Stimulated activated effector memory CD8-positive, alpha-beta T cell treated with anti-CD3 and anti-CD28 coated beads, Interleukin-12 subunit alpha, Interleukin-12 subunit beta, amount 100 ng/mL, for 72 hours (primary cell): ENCODE results near the gene TNRC18.
"Not testable (repeated sequence)": the region's sequence is repeated elsewhere in the genome, so short reads cannot be mapped to it uniquely, and the experiment has no call there.

ENCODE experiments used
- ATAC-seq: fragments of 150-1000 bp; cut with Tn5 transposase; 2 replicates; pipeline ENCODE4 v1.10.0; 2021
- DNase-seq, 2 donors: peaks; one replicate each; pipeline ENCODE4 v3.0.0; 2021 to 2022; ENCODE audit warnings: low spot score in 2 of 2
- H3K27ac Mint-ChIP-seq: one replicate; pipeline ENCODE4 v1.8.0; 2022; ENCODE audit warnings: mild to moderate bottlenecking, mixed read lengths
- H3K36me3 Mint-ChIP-seq: one replicate; pipeline ENCODE4 v1.8.0; 2022; ENCODE audit warnings: mild to moderate bottlenecking, mixed read lengths
- H3K4me1 Mint-ChIP-seq: one replicate; pipeline ENCODE4 v1.8.0; 2022; ENCODE audit warnings: mixed read lengths
- H3K4me3 Mint-ChIP-seq: one replicate; pipeline ENCODE4 v1.8.0; 2022; ENCODE audit warnings: mild to moderate bottlenecking, mixed read lengths
- H3K9me3 Mint-ChIP-seq: one replicate; pipeline ENCODE4 v1.8.0; 2022; ENCODE audit warnings: mixed read lengths

The TNRC18 gene

GRCh38 chr7:5423306-5423975 is at the start of gene TNRC18:
Gene TNRC18, minus strand, starts transcription at chr7:5423834. Its CDS starts 2,588 bp downstream, at chr7:5421246.
- DNase-seq = peak; percentile 14 to 59
- Mint-ChIP-seq H3K27ac (no peak within 1 kb of the TSS), H3K4me1 (peaks cover 50% of the 10 kb centered on the region), H3K4me3 (peak within 1 kb of the TSS; percentile 73), H3K9me3 (no peaks in the 10 kb centered on the region), H3K36me3 (peaks cover 12% of the 10 kb centered on the region)
- ATAC-seq = no peak

- DNase-seq (no peak), ATAC-seq (no peak)
- no peaks in the 10 kb centered on the region for H3K36me3 Mint-ChIP-seq
- H3K27ac Mint-ChIP-seq = no peak overlapping the region
- H3K4me1 Mint-ChIP-seq = peaks cover 5% of the 10 kb centered on the region
- H3K4me3 Mint-ChIP-seq = no peak overlapping the region
- no peaks in the 10 kb centered on the region for H3K9me3 Mint-ChIP-seq
These were observed 49.0 kb upstream of the TNRC18 start for GRCh38 chr7:5472432-5473315.

GRCh38 chr7:5471623-5472022 is 48.0 kb upstream of the TNRC18 start:
- not testable (repeated sequence) for DNase-seq, H3K9me3 Mint-ChIP-seq, H3K4me1 Mint-ChIP-seq, H3K27ac Mint-ChIP-seq, H3K4me3 Mint-ChIP-seq, H3K36me3 Mint-ChIP-seq, ATAC-seq

GRCh38 chr7:5470816-5471215 is 47.2 kb upstream of the TNRC18 start:
- no peak overlapping the region for H3K4me3 Mint-ChIP-seq
- ATAC-seq = no peak
- H3K4me1 Mint-ChIP-seq = no peaks in the 10 kb centered on the region
- H3K36me3 Mint-ChIP-seq = no peaks in the 10 kb centered on the region
- H3K27ac Mint-ChIP-seq = no peak overlapping the region
- no peaks in the 10 kb centered on the region for H3K9me3 Mint-ChIP-seq
- DNase-seq = no peak

- no peaks in the 10 kb centered on the region for H3K36me3 Mint-ChIP-seq
- DNase-seq = no peak
- H3K27ac Mint-ChIP-seq = no peak overlapping the region
- no peaks in the 10 kb centered on the region for H3K4me1 Mint-ChIP-seq
- no peaks in the 10 kb centered on the region for H3K9me3 Mint-ChIP-seq
- no peak overlapping the region for H3K4me3 Mint-ChIP-seq
- no peak for ATAC-seq
These were observed 46.5 kb upstream of the TNRC18 start for GRCh38 chr7:5470167-5470532.

GRCh38 chr7:5469375-5470166 is 45.9 kb upstream of the TNRC18 start:
- no peak for DNase-seq
- H3K4me1 Mint-ChIP-seq = no peaks in the 10 kb centered on the region
- no peaks in the 10 kb centered on the region for H3K36me3 Mint-ChIP-seq
- ATAC-seq = no peak
- H3K4me3 Mint-ChIP-seq = no peak overlapping the region
- H3K27ac Mint-ChIP-seq = peak overlapping the region; percentile 4
- no peaks in the 10 kb centered on the region for H3K9me3 Mint-ChIP-seq

- DNase-seq (no peak), ATAC-seq (no peak)
- Mint-ChIP-seq H3K4me3 (no peak overlapping the region), H3K4me1 (no peaks in the 10 kb centered on the region), H3K36me3 (no peaks in the 10 kb centered on the region), H3K27ac (no peak overlapping the region), H3K9me3 (no peaks in the 10 kb centered on the region)
These were observed 44.0 kb upstream of the TNRC18 start for GRCh38 chr7:5467645-5468044.

GRCh38 chr7:5466551-5466950 is 42.9 kb upstream of the TNRC18 start:
- ATAC-seq (no peak), DNase-seq (no peak)
- no peak overlapping the region for H3K27ac Mint-ChIP-seq
- no peaks in the 10 kb centered on the region for H3K4me1 Mint-ChIP-seq
- H3K36me3 Mint-ChIP-seq = no peaks in the 10 kb centered on the region
- no peaks in the 10 kb centered on the region for H3K9me3 Mint-ChIP-seq
- no peak overlapping the region for H3K4me3 Mint-ChIP-seq

- Mint-ChIP-seq H3K27ac (no peak overlapping the region), H3K9me3 (no peaks in the 10 kb centered on the region), H3K4me1 (no peaks in the 10 kb centered on the region), H3K36me3 (no peaks in the 10 kb centered on the region), H3K4me3 (no peak overlapping the region)
- DNase-seq (no peak), ATAC-seq (no peak)
These were observed 39.4 kb upstream of the TNRC18 start for GRCh38 chr7:5463031-5463430.

- no peak overlapping the region for H3K4me3 Mint-ChIP-seq
- H3K36me3 Mint-ChIP-seq = no peaks in the 10 kb centered on the region
- DNase-seq (no peak), ATAC-seq (no peak)
- no peaks in the 10 kb centered on the region for H3K4me1 Mint-ChIP-seq
- no peaks in the 10 kb centered on the region for H3K9me3 Mint-ChIP-seq
- H3K27ac Mint-ChIP-seq = no peak overlapping the region
These were observed 38.6 kb upstream of the TNRC18 start for GRCh38 chr7:5462216-5462615.

GRCh38 chr7:5458921-5459480 is 35.4 kb upstream of the TNRC18 start:
- Mint-ChIP-seq H3K27ac (no peak overlapping the region), H3K4me3 (no peak overlapping the region), H3K9me3 (no peaks in the 10 kb centered on the region), H3K36me3 (no peaks in the 10 kb centered on the region), H3K4me1 (peaks cover 7% of the 10 kb centered on the region)
- no peak for DNase-seq
- ATAC-seq = no peak

- no peak overlapping the region for H3K27ac Mint-ChIP-seq
- H3K4me1 Mint-ChIP-seq = peaks cover 7% of the 10 kb centered on the region
- no peak for ATAC-seq
- no peaks in the 10 kb centered on the region for H3K9me3 Mint-ChIP-seq
- no peak for DNase-seq
- no peaks in the 10 kb centered on the region for H3K36me3 Mint-ChIP-seq
- no peak overlapping the region for H3K4me3 Mint-ChIP-seq
These were observed 33.7 kb upstream of the TNRC18 start for GRCh38 chr7:5457245-5457735.

GRCh38 chr7:5456409-5456808 is 32.8 kb upstream of the TNRC18 start:
- no peaks in the 10 kb centered on the region for H3K36me3 Mint-ChIP-seq
- H3K27ac Mint-ChIP-seq = peak overlapping the region; percentile 58
- H3K4me3 Mint-ChIP-seq = no peak overlapping the region
- H3K9me3 Mint-ChIP-seq = no peaks in the 10 kb centered on the region
- DNase-seq (no peak), ATAC-seq (no peak)
- H3K4me1 Mint-ChIP-seq = peaks cover 7% of the 10 kb centered on the region

GRCh38 chr7:5455581-5456219 is 32.1 kb upstream of the TNRC18 start:
- Mint-ChIP-seq H3K27ac (peak overlapping the region; percentile 58), H3K36me3 (no peaks in the 10 kb centered on the region), H3K4me1 (peaks cover 7% of the 10 kb centered on the region), H3K9me3 (no peaks in the 10 kb centered on the region), H3K4me3 (no peak overlapping the region)
- ATAC-seq (no peak), DNase-seq (no peak)

GRCh38 chr7:5455175-5455574 is 31.5 kb upstream of the TNRC18 start:
- no peak for DNase-seq
- H3K4me3 Mint-ChIP-seq = no peak overlapping the region
- no peak for ATAC-seq
- H3K36me3 Mint-ChIP-seq = no peaks in the 10 kb centered on the region
- H3K9me3 Mint-ChIP-seq = no peaks in the 10 kb centered on the region
- H3K4me1 Mint-ChIP-seq = peaks cover 7% of the 10 kb centered on the region
- H3K27ac Mint-ChIP-seq = no peak overlapping the region
